HepG2 (cell line): Measurements from ENCODE around the gene HTR6.

ENCODE experiments used
- AGO1 ChIP-seq: fragments of 200-400 bp; formaldehyde crosslinking; IDR thresholded peaks from 2 replicates; pipeline ENCODE4 v1.6.1; 2017; ENCODE audit warnings: mild to moderate bottlenecking, low read depth, low read length, moderate library complexity; ENCODE audit not compliant: poor library complexity, severe bottlenecking
- BRF2 ChIP-seq: sonication (generic); formaldehyde crosslinking; IDR thresholded peaks from 2 replicates; pipeline ENCODE4 v1.8.1; 2022; ENCODE audit warnings: mild to moderate bottlenecking, missing genetic modification reagents
- CTCF ChIP-seq: sonication (generic); formaldehyde crosslinking; IDR thresholded peaks from 2 replicates; pipeline ENCODE4 v1.5.0; 2020; ENCODE audit warnings: mild to moderate bottlenecking, missing genetic modification reagents, moderate library complexity
- EP300 ChIP-seq, 3 experiments: sonication (generic) in 1 of 3; formaldehyde crosslinking in 1 of 3; IDR thresholded peaks; 2 replicates each; pipeline versions ENCODE4 v1.5.1 to v1.6.1; 2011 to 2020; ENCODE audit warnings: low read depth in 2 of 3, low read length in 2 of 3, borderline replicate concordance in 1 of 3, improper control_type of control experiment in 1 of 3, mild to moderate bottlenecking in 1 of 3, missing genetic modification reagents in 1 of 3, moderate library complexity in 1 of 3
- ERF ChIP-seq: IDR thresholded peaks from 2 replicates; pipeline ENCODE4 v1.6.1; 2018; ENCODE audit warnings: missing biosample characterization, missing genetic modification reagents
- JUN ChIP-seq: sonication (generic); formaldehyde crosslinking; IDR thresholded peaks from 2 replicates; pipeline ENCODE4 v1.4.0; 2020; ENCODE audit warnings: mild to moderate bottlenecking, missing genetic modification reagents
- MXI1 ChIP-seq: IDR thresholded peaks from 3 replicates; pipeline ENCODE4 v1.6.1; 2012; ENCODE audit warnings: low read depth, low read length, inconsistent platforms, borderline replicate concordance
- NKX3-1 ChIP-seq: sonication (generic); formaldehyde crosslinking; IDR thresholded peaks from 2 replicates; pipeline ENCODE4 v1.5.0; 2020; ENCODE audit warnings: missing genetic modification reagents
- PRPF4 ChIP-seq: fragments of 200-400 bp; formaldehyde crosslinking; IDR thresholded peaks from 2 replicates; pipeline ENCODE4 v1.6.1; 2016; ENCODE audit warnings: low read length, low read depth; ENCODE audit not compliant: poor library complexity, severe bottlenecking
- ZKSCAN1 ChIP-seq: fragments of 150-350 bp; IDR thresholded peaks from 2 replicates; pipeline ENCODE4 v1.6.1; 2014; ENCODE audit warnings: low read length
- TF ChIP-seq, protein P1 (sequence below): sonication (generic); formaldehyde crosslinking; IDR thresholded peaks from 2 replicates; pipeline ENCODE4 v1.5.1; 2020; ENCODE audit warnings: missing genetic modification reagents, mild to moderate bottlenecking, borderline replicate concordance
- TF ChIP-seq, protein P2 (sequence below): sonication (generic); formaldehyde crosslinking; IDR thresholded peaks from one replicate; pipeline ENCODE4 v1.5.1; 2020; ENCODE audit warnings: mild to moderate bottlenecking, missing genetic modification reagents; ENCODE audit errors: not compliant biosample characterization

- TF ChIP-seq CTCF, result peak; percentile 82
- no peak for TF ChIP-seq AGO1
- no peak for TF ChIP-seq PRPF4
- TF ChIP-seq, protein P1, sequence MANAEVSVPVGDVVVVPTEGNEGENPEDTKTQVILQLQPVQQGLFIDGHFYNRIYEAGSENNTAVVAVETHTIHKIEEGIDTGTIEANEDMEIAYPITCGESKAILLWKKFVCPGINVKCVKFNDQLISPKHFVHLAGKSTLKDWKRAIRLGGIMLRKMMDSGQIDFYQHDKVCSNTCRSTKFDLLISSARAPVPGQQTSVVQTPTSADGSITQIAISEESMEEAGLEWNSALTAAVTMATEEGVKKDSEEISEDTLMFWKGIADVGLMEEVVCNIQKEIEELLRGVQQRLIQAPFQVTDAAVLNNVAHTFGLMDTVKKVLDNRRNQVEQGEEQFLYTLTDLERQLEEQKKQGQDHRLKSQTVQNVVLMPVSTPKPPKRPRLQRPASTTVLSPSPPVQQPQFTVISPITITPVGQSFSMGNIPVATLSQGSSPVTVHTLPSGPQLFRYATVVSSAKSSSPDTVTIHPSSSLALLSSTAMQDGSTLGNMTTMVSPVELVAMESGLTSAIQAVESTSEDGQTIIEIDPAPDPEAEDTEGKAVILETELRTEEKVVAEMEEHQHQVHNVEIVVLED (CRISPR knock-in tag), result no peak
- no peak for TF ChIP-seq ERF (CRISPR knock-in tag)
- TF ChIP-seq NKX3-1 (CRISPR knock-in tag), result no peak
- no peak for TF ChIP-seq MXI1
- TF ChIP-seq, protein P2, sequence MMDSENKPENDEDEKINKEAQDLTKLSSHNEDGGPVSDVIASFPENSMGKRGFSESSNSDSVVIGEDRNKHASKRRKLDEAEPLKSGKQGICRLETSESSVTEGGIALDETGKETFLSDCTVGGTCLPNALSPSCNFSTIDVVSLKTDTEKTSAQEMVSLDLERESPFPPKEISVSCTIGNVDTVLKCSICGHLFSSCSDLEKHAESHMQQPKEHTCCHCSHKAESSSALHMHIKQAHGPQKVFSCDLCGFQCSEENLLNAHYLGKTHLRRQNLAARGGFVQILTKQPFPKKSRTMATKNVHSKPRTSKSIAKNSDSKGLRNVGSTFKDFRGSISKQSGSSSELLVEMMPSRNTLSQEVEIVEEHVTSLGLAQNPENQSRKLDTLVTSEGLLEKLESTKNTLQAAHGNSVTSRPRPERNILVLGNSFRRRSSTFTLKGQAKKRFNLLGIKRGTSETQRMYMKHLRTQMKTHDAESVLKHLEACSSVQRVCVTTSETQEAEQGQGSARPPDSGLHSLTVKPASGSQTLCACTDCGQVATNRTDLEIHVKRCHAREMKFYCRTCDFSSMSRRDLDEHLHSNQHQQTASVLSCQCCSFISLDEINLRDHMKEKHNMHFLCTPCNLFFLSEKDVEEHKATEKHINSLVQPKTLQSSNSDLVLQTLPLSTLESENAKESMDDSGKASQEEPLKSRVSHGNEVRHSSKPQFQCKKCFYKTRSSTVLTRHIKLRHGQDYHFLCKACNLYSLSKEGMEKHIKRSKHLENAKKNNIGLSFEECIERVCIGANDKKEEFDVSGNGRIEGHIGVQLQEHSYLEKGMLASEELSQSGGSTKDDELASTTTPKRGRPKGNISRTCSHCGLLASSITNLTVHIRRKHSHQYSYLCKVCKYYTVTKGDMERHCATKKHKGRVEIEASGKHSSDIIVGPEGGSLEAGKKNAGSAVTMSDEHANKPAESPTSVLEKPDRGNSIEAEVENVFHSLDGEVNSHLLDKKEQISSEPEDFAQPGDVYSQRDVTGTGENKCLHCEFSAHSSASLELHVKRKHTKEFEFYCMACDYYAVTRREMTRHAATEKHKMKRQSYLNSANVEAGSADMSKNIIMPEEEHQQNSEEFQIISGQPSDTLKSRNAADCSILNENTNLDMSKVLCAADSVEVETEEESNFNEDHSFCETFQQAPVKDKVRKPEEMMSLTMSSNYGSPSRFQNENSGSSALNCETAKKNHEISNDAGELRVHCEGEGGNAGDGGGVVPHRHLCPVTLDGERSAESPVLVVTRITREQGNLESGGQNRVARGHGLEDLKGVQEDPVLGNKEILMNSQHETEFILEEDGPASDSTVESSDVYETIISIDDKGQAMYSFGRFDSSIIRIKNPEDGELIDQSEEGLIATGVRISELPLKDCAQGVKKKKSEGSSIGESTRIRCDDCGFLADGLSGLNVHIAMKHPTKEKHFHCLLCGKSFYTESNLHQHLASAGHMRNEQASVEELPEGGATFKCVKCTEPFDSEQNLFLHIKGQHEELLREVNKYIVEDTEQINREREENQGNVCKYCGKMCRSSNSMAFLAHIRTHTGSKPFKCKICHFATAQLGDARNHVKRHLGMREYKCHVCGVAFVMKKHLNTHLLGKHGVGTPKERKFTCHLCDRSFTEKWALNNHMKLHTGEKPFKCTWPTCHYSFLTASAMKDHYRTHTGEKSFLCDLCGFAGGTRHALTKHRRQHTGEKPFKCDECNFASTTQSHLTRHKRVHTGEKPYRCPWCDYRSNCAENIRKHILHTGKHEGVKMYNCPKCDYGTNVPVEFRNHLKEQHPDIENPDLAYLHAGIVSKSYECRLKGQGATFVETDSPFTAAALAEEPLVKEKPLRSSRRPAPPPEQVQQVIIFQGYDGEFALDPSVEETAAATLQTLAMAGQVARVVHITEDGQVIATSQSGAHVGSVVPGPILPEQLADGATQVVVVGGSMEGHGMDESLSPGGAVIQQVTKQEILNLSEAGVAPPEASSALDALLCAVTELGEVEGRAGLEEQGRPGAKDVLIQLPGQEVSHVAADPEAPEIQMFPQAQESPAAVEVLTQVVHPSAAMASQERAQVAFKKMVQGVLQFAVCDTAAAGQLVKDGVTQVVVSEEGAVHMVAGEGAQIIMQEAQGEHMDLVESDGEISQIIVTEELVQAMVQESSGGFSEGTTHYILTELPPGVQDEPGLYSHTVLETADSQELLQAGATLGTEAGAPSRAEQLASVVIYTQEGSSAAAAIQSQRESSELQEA, result no peak
- no peak for TF ChIP-seq JUN (CRISPR knock-in tag)
- TF ChIP-seq EP300 (IDR thresholded peaks at IDR 0.05; ENCODE audit: low read depth in 2 of 2, low read length in 2 of 2), result no peak
- TF ChIP-seq EP300 (CRISPR knock-in tag; IDR thresholded peaks at IDR 0.05; ENCODE audit: borderline replicate concordance), result no peak
- TF ChIP-seq BRF2 (CRISPR knock-in tag), result no peak
- TF ChIP-seq ZKSCAN1, result no peak
These were observed 16.0 kb upstream of the HTR6 start for GRCh38 chr1:19648689-19649088.
